ENCODE results near the gene MYZAP. TPM values are rescaled to one million over a fixed set of nuclear protein-coding genes. Genes with fewer than 3 reads are reported as not detected.

Gene MYZAP
- total and polyA plus RNA-seq, 10 of the 15 experiments (the other 5 are each of a cell fraction or from before 2014, with no cell fraction given): not detected

- H3K4me1 ChIP-seq (ENCODE audit: control insufficient read depth, insufficient read depth, low read length): no peaks in the 10 kb centered on the region
- no peak overlapping the region for H3K4me2 ChIP-seq (ENCODE audit: control insufficient read depth, insufficient read depth)
- ChIA-PET SMC1A (ENCODE audit: uncharacterized antibody, unreplicated experiment) (no interaction called here), POLR2A (no interaction called here), CTCF (interaction anchor here (1.1 kb wide), 1 partner anchor 28 kb away, joined by 3 read pairs; no protein-coding TSS in a partner anchor), RAD21 (ENCODE audit: unreplicated experiment) (no interaction called here)
- no peak overlapping the region for H3K9ac ChIP-seq (ENCODE audit: control insufficient read depth, insufficient read depth, low read length)
- no peaks in the 10 kb centered on the region for H3K36me3 ChIP-seq (ENCODE audit: control insufficient read depth in 2 of 2, insufficient read depth in 2 of 2, low read length in 1 of 2)
- no peaks in the 10 kb centered on the region for H3K9me3 ChIP-seq (replicated peaks; ENCODE audit: control insufficient read depth, insufficient read depth, low read length)
- TF ChIP-seq NFYB (IDR thresholded peaks at IDR 0.05; ENCODE audit: insufficient read depth, low read depth, low read length) (no peak), EGR1 (IDR thresholded peaks at IDR 0.05; ENCODE audit: borderline replicate concordance in 1 of 2, low read depth in 2 of 2, low read length in 2 of 2) (no peak), USF1 (IDR thresholded peaks at IDR 0.05; ENCODE audit: borderline replicate concordance, extremely low read length, insufficient read depth, low read depth, low read length) (no peak), MEF2B (IDR thresholded peaks at IDR 0.05; ENCODE audit: partially characterized antibody, poor library complexity, severe bottlenecking) (no peak), YBX1 (IDR thresholded peaks at IDR 0.05) (no peak), SMAD5 (IDR thresholded peaks at IDR 0.05; ENCODE audit: low read depth) (no peak), MLLT1 (IDR thresholded peaks at IDR 0.05) (no peak), FOXK2 (IDR thresholded peaks at IDR 0.05) (no peak)
- FAIRE-seq (no peak), ATAC-seq (no peak), DNase-seq (ENCODE audit: low read depth, low spot score) (no peak)
- H3K4me3 ChIP-seq: no peak overlapping the region
- no TSS peak for BruUV-seq (replicated peaks)
- no peaks in the 10 kb centered on the region for H3K79me2 ChIP-seq (ENCODE audit: control insufficient read depth, insufficient read depth, low read length)
- peaks cover 5 to 12% of the 10 kb centered on the region in 2 experiments; a peak in 3 of 4 replicates for H3K27me3 ChIP-seq (replicated peaks in 1 of 2; ENCODE audit: control insufficient read depth in 2 of 2, insufficient read depth in 2 of 2, low read length in 1 of 2)
- H4K20me1 ChIP-seq (ENCODE audit: control insufficient read depth, insufficient read depth): no peaks in the 10 kb centered on the region
- no peak overlapping the region for H2AFZ ChIP-seq (ENCODE audit: control insufficient read depth, low read depth, low read length)
- no peak overlapping the region for H3K27ac ChIP-seq (ENCODE audit: control insufficient read depth, insufficient read depth)
- in situ Hi-C loops (cut with MboI) (no loop called here), intact Hi-C loops (cut with micrococcal nuclease; ENCODE audit: unreplicated experiment) (no loop called here)
- WGBS (ENCODE audit: insufficient coverage, insufficient replicate concordance, low lambda C conversion rate, missing lambda C conversion rate): 20% methylated on average over 2 of the region's 2 CpGs
Measured at GRCh38 chr15:57589754-57590153, 1.9 kb upstream of the MYZAP start.

All from GM12878 (cell line).